Measurements from ENCODE around the gene JAKMIP2. TPM values are rescaled to one million over a fixed set of nuclear protein-coding genes. Genes with fewer than 3 reads are reported as not detected.

The JAKMIP2 gene
- total RNA-seq, 1 experiment from 2014 or later: 6.4 TPM

DNA sequence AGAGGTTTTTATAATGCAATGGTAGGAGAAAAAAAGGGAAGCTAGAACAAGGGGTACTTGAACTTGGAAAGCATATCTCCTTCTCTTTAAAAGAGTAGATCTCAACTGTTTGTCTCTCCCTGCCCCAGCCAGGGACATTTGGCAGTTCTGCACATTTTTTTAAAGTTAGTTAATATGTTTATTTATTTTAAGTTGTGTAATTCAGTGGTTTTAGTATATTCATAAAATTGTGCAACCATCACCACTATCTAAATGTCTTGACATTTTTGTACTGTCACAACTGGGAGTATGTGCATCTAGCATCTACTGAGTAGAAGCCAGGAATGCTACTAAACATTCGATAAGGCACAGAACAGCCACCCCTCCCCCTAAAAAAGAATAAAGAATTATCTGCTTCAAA lies 169.2 kb downstream of the JAKMIP2 start:
- Histone ChIP-seq H3K79me1 (ENCODE audit: insufficient read depth, low read depth, low read length, poor library complexity, severe bottlenecking) (peaks cover 3% of the 10 kb centered on the region), H4K20me1 (ENCODE audit: control insufficient read depth, insufficient read depth, insufficient read length) (no peaks in the 10 kb centered on the region), H2BK20ac (ENCODE audit: low read depth, low read length, poor library complexity, severe bottlenecking) (no peak overlapping the region), H3K27me3 (ENCODE audit: insufficient read depth, low read length) (no peaks in the 10 kb centered on the region), H3K18ac (ENCODE audit: insufficient read length, low read depth, low read length) (no peak overlapping the region), H3K79me2 (ENCODE audit: insufficient read depth, low read length) (no peaks in the 10 kb centered on the region; the same call in 1 of the 2 replicates), H4K5ac (ENCODE audit: insufficient read length, low read depth, low read length) (no peak overlapping the region), H2BK12ac (ENCODE audit: insufficient read length, low read depth, low read length) (no peak overlapping the region), H2AK5ac (ENCODE audit: insufficient read length, low read length) (no peak overlapping the region), H3K14ac (ENCODE audit: insufficient read depth, low read length) (no peak overlapping the region), H4K8ac (replicated peaks; ENCODE audit: insufficient read length, low read depth, low read length) (no peak overlapping the region), H3K4me1 (ENCODE audit: insufficient read depth, low read length) (peaks cover 5% of the 10 kb centered on the region), H3K4ac (ENCODE audit: low read depth, low read length) (no peak overlapping the region), H3K9me3 (ENCODE audit: control insufficient read depth, low read depth, low read length) (no peaks in the 10 kb centered on the region), H2BK120ac (ENCODE audit: low read depth, low read length, poor library complexity, severe bottlenecking) (no peak overlapping the region), H3K4me2 (ENCODE audit: insufficient read depth, insufficient read length, low read length) (no peak overlapping the region), H4K91ac (ENCODE audit: insufficient read length, low read depth, low read length) (no peak overlapping the region), H3K23ac (ENCODE audit: insufficient read length, low read depth, low read length) (no peak overlapping the region), H2BK15ac (ENCODE audit: low read depth, low read length) (no peak overlapping the region), H3K27ac (ENCODE audit: insufficient read length, low read depth, low read length) (no peak overlapping the region), H3T11ph (ENCODE audit: low read length) (no peak overlapping the region), H2BK5ac (ENCODE audit: insufficient read length, low read length) (no peak overlapping the region), H3K23me2 (ENCODE audit: insufficient read length, low read depth, low read length, poor library complexity, severe bottlenecking) (no peaks in the 10 kb centered on the region), H3K9ac (ENCODE audit: extremely low read depth, insufficient read length, low read length) (no peak overlapping the region), H2AFZ (ENCODE audit: low read length) (no peak overlapping the region), H3K56ac (ENCODE audit: insufficient read length, low read depth, low read length) (no peak overlapping the region)
- peaks cover 36 to 40% of the 10 kb centered on the region in 2 experiments for H3K4me1 Mint-ChIP-seq
- WGBS (ENCODE audit: extremely low coverage, insufficient read length, low lambda C conversion rate): no CpG with 5 or more reads among the region's 1 CpG
- peaks cover 43 to 75% (median 54%) of the 10 kb centered on the region in 3 experiments for H3K36me3 Mint-ChIP-seq (ENCODE audit: insufficient read depth in 1 of 3, low read depth in 3 of 3)
- no peak for DNase-seq
- H3K4me3 Mint-ChIP-seq: no peak overlapping the region
- no peak overlapping the region for H3K27ac Mint-ChIP-seq
- TF ChIP-seq, protein P1, sequence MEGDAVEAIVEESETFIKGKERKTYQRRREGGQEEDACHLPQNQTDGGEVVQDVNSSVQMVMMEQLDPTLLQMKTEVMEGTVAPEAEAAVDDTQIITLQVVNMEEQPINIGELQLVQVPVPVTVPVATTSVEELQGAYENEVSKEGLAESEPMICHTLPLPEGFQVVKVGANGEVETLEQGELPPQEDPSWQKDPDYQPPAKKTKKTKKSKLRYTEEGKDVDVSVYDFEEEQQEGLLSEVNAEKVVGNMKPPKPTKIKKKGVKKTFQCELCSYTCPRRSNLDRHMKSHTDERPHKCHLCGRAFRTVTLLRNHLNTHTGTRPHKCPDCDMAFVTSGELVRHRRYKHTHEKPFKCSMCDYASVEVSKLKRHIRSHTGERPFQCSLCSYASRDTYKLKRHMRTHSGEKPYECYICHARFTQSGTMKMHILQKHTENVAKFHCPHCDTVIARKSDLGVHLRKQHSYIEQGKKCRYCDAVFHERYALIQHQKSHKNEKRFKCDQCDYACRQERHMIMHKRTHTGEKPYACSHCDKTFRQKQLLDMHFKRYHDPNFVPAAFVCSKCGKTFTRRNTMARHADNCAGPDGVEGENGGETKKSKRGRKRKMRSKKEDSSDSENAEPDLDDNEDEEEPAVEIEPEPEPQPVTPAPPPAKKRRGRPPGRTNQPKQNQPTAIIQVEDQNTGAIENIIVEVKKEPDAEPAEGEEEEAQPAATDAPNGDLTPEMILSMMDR (conservative IDR thresholded peaks at IDR 0.05): no peak
- no peaks in the 10 kb centered on the region for H3K27me3 Mint-ChIP-seq (ENCODE audit: low read depth)
- peaks cover 1 to 3% of the 10 kb centered on the region in 2 experiments; a peak in 1 of 5 replicates for H3K9me3 Mint-ChIP-seq
